ENCODE data around the gene MOB2.

MOB2 gene

GRCh38 chr11:1523779-1524178 is 37.2 kb upstream of the MOB2 start:
- H3K4me3 ChIP-seq (replicated peaks in 1 of 2; ENCODE audit: low read depth in 2 of 2, low read length in 2 of 2) = no peak overlapping the region
- DNase-seq (ENCODE audit: low read depth in 2 of 2) = no peak
- no peak for TF ChIP-seq CTCF (IDR thresholded peaks at IDR 0.05; ENCODE audit: low read depth, low read length)

GRCh38 chr11:1523077-1523476 is 36.5 kb upstream of the MOB2 start:
- TF ChIP-seq CTCF (IDR thresholded peaks at IDR 0.05; ENCODE audit: low read depth, low read length) = no peak
- DNase-seq (ENCODE audit: low read depth in 2 of 2) = no peak
- H3K4me3 ChIP-seq (replicated peaks in 1 of 2; ENCODE audit: low read depth in 2 of 2, low read length in 2 of 2) = no peak overlapping the region

- DNase-seq (ENCODE audit: low read depth in 2 of 2) = no peak
- no peak for TF ChIP-seq CTCF (IDR thresholded peaks at IDR 0.05; ENCODE audit: low read depth, low read length)
These were observed 35.5 kb upstream of the MOB2 start for GRCh38 chr11:1522081-1522424.

GRCh38 chr11:1521382-1522080 is 35.0 kb upstream of the MOB2 start:
- DNase-seq (ENCODE audit: low read depth in 2 of 2) = no peak
- no peak overlapping the region for H3K4me3 ChIP-seq (replicated peaks in 1 of 2; ENCODE audit: low read depth in 2 of 2, low read length in 2 of 2)
- TF ChIP-seq CTCF (IDR thresholded peaks at IDR 0.05; ENCODE audit: low read depth, low read length) = no peak

More at GRCh38 chr11:1522081-1522424, 35.5 kb upstream of the MOB2 start:
- H3K4me3 ChIP-seq (replicated peaks in 1 of 2; ENCODE audit: low read depth in 2 of 2, low read length in 2 of 2) = no peak overlapping the region

- H3K4me3 ChIP-seq (replicated peaks in 1 of 2; ENCODE audit: low read depth in 2 of 2, low read length in 2 of 2) = no peak overlapping the region
- peak in 1 of 2 donors; percentile 14 for DNase-seq (ENCODE audit: low read depth in 2 of 2)
- TF ChIP-seq CTCF (IDR thresholded peaks at IDR 0.05; ENCODE audit: low read depth, low read length) = no peak
These were observed 34.2 kb upstream of the MOB2 start for GRCh38 chr11:1520663-1521267.

GRCh38 chr11:1520209-1520662 is 33.7 kb upstream of the MOB2 start:
- H3K4me3 ChIP-seq (replicated peaks in 1 of 2; ENCODE audit: low read depth in 2 of 2, low read length in 2 of 2) = no peak overlapping the region
- TF ChIP-seq CTCF (IDR thresholded peaks at IDR 0.05; ENCODE audit: low read depth, low read length) = no peak
- DNase-seq (ENCODE audit: low read depth in 2 of 2) = no peak

Data from cardiac fibroblast (primary cell).